Body of pancreas (tissue), 4 donors: ENCODE data around the gene TRMT1.

Experiments
- POLR2A ChIP-seq, 3 donors: fragments of 450-650 bp; IDR thresholded peaks; one replicate each; pipeline ENCODE4 v1.6.1; 2016; ENCODE audit warnings: antibody characterized with exemption in 3 of 3, mild to moderate bottlenecking in 2 of 3
- TF ChIP-seq, protein P1 (sequence below), 7 experiments: fragments of 450-650 bp in 4 of 7; fragments of 200-600 bp in 3 of 7; sonication (generic) in 3 of 7; IDR thresholded peaks; one replicate each; pipeline ENCODE4 v1.5.1; 2016 to 2019; ENCODE audit warnings: antibody characterized with exemption in 7 of 7

DNA sequence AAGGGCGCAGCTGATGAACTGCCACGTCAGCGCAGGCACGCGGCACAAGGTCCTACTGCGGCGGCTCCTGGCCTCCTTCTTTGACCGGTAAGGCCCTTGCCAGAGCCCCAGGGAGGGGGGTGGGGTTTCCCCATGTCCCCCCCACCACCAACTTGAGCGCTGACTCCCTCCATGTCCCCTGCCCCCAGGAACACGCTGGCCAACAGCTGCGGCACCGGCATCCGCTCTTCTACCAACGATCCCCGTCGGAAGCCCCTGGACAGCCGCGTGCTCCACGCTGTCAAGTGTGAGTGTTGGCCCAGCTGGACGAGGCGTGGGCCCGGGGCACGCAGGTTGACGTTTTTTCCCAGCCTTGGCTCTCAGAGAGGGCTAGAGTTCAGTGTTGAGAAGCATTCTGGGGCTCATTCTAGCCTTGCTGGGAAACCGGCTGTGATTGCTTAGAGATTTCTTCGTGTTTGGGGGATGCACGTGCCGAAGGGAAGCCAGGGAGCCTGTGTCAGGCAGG is 20.8 kb upstream of the TRMT1 start:
- TF ChIP-seq, protein P1, sequence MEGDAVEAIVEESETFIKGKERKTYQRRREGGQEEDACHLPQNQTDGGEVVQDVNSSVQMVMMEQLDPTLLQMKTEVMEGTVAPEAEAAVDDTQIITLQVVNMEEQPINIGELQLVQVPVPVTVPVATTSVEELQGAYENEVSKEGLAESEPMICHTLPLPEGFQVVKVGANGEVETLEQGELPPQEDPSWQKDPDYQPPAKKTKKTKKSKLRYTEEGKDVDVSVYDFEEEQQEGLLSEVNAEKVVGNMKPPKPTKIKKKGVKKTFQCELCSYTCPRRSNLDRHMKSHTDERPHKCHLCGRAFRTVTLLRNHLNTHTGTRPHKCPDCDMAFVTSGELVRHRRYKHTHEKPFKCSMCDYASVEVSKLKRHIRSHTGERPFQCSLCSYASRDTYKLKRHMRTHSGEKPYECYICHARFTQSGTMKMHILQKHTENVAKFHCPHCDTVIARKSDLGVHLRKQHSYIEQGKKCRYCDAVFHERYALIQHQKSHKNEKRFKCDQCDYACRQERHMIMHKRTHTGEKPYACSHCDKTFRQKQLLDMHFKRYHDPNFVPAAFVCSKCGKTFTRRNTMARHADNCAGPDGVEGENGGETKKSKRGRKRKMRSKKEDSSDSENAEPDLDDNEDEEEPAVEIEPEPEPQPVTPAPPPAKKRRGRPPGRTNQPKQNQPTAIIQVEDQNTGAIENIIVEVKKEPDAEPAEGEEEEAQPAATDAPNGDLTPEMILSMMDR (IDR thresholded peaks at IDR 0.05) = no peak
- no peak for TF ChIP-seq POLR2A (IDR thresholded peaks at IDR 0.05)
